ENCODE measurements around the gene ZNF469.

DNA sequence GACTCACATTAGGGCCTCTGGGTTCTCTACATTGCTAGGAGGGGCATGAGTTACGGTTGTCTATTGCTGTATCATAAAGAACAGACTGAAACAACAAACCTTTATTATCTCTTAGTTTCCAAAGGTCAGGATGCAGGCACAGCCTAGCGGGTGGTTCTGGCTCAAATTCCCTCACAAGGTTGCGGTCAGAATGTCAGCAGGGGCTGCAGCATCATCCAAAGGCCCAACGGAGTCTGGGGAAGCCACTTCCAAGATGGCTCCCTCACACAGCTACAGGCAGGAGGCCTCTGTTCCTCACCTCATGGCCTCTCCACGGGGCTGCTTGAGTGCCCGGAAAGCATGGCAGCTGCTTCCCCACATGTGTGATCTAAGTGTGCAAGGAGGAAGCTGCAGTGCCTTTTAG, 40.7 kb downstream of the ZNF469 start:
- TF ChIP-seq, protein P1, sequence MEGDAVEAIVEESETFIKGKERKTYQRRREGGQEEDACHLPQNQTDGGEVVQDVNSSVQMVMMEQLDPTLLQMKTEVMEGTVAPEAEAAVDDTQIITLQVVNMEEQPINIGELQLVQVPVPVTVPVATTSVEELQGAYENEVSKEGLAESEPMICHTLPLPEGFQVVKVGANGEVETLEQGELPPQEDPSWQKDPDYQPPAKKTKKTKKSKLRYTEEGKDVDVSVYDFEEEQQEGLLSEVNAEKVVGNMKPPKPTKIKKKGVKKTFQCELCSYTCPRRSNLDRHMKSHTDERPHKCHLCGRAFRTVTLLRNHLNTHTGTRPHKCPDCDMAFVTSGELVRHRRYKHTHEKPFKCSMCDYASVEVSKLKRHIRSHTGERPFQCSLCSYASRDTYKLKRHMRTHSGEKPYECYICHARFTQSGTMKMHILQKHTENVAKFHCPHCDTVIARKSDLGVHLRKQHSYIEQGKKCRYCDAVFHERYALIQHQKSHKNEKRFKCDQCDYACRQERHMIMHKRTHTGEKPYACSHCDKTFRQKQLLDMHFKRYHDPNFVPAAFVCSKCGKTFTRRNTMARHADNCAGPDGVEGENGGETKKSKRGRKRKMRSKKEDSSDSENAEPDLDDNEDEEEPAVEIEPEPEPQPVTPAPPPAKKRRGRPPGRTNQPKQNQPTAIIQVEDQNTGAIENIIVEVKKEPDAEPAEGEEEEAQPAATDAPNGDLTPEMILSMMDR (IDR thresholded peaks at IDR 0.05; ENCODE audit: poor library complexity, severe bottlenecking): no peak
- TF ChIP-seq TAF1 (IDR thresholded peaks at IDR 0.05; ENCODE audit: low read depth) (no peak), MXI1 (conservative IDR thresholded peaks at IDR 0.05; ENCODE audit: poor library complexity, severe bottlenecking) (no peak), POLR2AphosphoS5 (IDR thresholded peaks at IDR 0.05) (no peak), RAD21 (conservative IDR thresholded peaks at IDR 0.05) (no peak), SMC3 (conservative IDR thresholded peaks at IDR 0.05; ENCODE audit: poor library complexity) (no peak), EZH2 (IDR thresholded peaks at IDR 0.05; ENCODE audit: borderline replicate concordance, insufficient read depth, low read length, poor library complexity, severe bottlenecking) (no peak)
- TF ChIP-seq, protein P2, sequence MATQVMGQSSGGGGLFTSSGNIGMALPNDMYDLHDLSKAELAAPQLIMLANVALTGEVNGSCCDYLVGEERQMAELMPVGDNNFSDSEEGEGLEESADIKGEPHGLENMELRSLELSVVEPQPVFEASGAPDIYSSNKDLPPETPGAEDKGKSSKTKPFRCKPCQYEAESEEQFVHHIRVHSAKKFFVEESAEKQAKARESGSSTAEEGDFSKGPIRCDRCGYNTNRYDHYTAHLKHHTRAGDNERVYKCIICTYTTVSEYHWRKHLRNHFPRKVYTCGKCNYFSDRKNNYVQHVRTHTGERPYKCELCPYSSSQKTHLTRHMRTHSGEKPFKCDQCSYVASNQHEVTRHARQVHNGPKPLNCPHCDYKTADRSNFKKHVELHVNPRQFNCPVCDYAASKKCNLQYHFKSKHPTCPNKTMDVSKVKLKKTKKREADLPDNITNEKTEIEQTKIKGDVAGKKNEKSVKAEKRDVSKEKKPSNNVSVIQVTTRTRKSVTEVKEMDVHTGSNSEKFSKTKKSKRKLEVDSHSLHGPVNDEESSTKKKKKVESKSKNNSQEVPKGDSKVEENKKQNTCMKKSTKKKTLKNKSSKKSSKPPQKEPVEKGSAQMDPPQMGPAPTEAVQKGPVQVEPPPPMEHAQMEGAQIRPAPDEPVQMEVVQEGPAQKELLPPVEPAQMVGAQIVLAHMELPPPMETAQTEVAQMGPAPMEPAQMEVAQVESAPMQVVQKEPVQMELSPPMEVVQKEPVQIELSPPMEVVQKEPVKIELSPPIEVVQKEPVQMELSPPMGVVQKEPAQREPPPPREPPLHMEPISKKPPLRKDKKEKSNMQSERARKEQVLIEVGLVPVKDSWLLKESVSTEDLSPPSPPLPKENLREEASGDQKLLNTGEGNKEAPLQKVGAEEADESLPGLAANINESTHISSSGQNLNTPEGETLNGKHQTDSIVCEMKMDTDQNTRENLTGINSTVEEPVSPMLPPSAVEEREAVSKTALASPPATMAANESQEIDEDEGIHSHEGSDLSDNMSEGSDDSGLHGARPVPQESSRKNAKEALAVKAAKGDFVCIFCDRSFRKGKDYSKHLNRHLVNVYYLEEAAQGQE (IDR thresholded peaks at IDR 0.05; ENCODE audit: borderline replicate concordance): no peak

Measured in neural cell (in vitro differentiated cells).